Activated CD4-positive, alpha-beta T cell treated with anti-CD3 and anti-CD28 coated beads, Interleukin-2, amount 10 ng/mL, durations not matched to agents 7 days and 5 days (primary cell): ENCODE data around the gene FABP1. TPM values are rescaled to one million over a fixed set of nuclear protein-coding genes. Genes with fewer than 3 reads are reported as not detected.
A peak's percentile ranks its signal among the peaks of the same experiment; 100 is the strongest.

Experiments used
- CTCF ChIA-PET: fragments of 350-600 bp; sonication (Branson Sonifier 250); formaldehyde crosslinking; loops from one replicate; lab custom pipeline; 2021; ENCODE audit warnings: antibody characterized with exemption; lab: Charles Lee
- POLR2A ChIA-PET: fragments of 350-600 bp; sonication (Branson Sonifier 250); formaldehyde crosslinking; loops from one replicate; lab custom pipeline; 2021; ENCODE audit warnings: antibody characterized with exemption; lab: Charles Lee
- DNase-seq: peaks from one replicate; pipeline ENCODE4 v3.0.0-alpha.2; 2020
- H3K27ac Mint-ChIP-seq: one replicate; pipeline ENCODE4 v1.8.0; 2021; ENCODE audit warnings: mild to moderate bottlenecking, moderate library complexity, mixed read lengths
- H3K27me3 Mint-ChIP-seq: one replicate; pipeline ENCODE4 v1.8.0; 2021; ENCODE audit warnings: mixed read lengths
- H3K36me3 Mint-ChIP-seq: one replicate; pipeline ENCODE4 v1.8.0; 2021; ENCODE audit warnings: low read depth, mixed read lengths
- H3K4me1 Mint-ChIP-seq: one replicate; pipeline ENCODE4 v1.8.0; 2021; ENCODE audit warnings: mixed read lengths
- H3K4me3 Mint-ChIP-seq: one replicate; pipeline ENCODE4 v1.8.0; 2021; ENCODE audit warnings: mild to moderate bottlenecking, moderate library complexity, mixed read lengths
- H3K9me3 Mint-ChIP-seq: one replicate; pipeline ENCODE4 v1.8.0; 2021; ENCODE audit warnings: mixed read lengths
- total RNA-seq, 2 experiments: library from RNA; stranded (reverse); gene quantifications; one replicate each; pipeline ENCODE4 v1.2.3, GENCODE V29; 2021

The FABP1 gene
- total RNA-seq: not detected

DNA sequence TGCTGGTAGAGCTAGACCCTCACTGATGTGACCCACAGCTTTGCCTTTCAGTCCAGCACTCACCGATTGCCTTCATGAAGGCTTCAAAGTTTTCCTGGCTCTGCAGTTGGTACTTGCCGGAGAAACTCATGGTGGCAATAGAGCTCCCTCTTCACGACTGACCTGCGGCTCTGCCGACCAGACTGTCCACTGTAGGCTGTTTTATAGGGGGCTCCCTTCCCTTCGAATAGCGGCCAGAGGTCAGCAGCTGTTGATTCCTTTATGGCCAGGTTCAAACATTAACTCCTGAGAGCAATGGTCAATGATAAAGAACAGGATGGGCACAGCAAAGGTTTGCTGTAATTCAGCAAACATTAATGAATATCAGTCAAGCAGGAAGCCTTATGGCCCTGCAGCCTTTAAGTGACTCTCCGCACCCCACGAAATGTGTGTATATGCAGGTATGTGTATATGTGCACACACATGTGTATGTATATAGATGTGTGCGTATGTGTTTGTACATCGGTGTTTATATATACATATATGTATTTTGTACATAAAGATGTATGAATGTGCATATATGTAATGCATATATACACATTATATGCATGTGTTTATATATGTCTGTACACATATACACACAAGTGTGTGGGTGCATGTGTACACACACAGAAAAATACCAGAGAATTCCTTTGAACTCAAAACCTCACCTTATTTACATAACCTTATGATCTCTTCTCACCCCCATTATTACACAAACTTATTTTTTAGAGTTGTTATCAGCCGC lies at the start of gene FABP1:
TSS of gene FABP1 (minus strand) at position 175 of the 766 bp plus-strand sequence. CDS start at position 130, 45 bp downstream.
- Mint-ChIP-seq H3K27ac (no peak within 1 kb of the TSS), H3K36me3 (no peaks in the 10 kb centered on the region), H3K4me1 (no peaks in the 10 kb centered on the region), H3K9me3 (no peaks in the 10 kb centered on the region), H3K4me3 (no peak within 1 kb of the TSS), H3K27me3 (peaks cover 1% of the 10 kb centered on the region)
- no peak for DNase-seq
- POLR2A ChIA-PET: no interaction called here
- CTCF ChIA-PET: interaction anchor here (1.1 kb wide), 1 partner anchor 18 kb away, joined by 3 read pairs; no protein-coding TSS in a partner anchor

DNA sequence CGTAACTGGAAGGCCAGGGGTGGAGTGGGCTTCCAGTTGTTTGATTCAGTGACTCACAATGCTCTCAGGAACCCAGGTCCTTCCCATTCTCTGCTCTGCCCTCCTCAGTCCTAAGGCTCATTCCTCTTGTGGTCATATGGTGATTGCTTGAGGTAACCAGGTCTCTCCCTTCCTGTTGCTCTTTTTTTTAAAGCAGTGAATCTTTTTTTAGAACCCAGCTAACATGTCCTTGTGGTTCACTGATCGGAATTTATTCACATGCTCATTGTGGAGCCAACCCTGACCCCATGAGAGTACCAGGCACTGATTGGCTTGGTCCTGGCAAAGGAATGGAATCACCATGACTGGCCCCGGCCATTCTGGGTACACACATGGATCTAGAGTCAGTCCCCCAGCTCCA lies 49.7 kb upstream of the FABP1 start:
- ChIA-PET POLR2A (no interaction called here), CTCF (interaction anchor here (1.1 kb wide), 1 partner anchor 117 kb away, joined by 3 read pairs; no protein-coding TSS in a partner anchor)
- H3K9me3 Mint-ChIP-seq: no peaks in the 10 kb centered on the region
- H3K27ac Mint-ChIP-seq: no peak overlapping the region
- peaks cover 4% of the 10 kb centered on the region for H3K27me3 Mint-ChIP-seq
- no peaks in the 10 kb centered on the region for H3K36me3 Mint-ChIP-seq
- DNase-seq: no peak
- H3K4me3 Mint-ChIP-seq: no peak overlapping the region
- H3K4me1 Mint-ChIP-seq: peaks cover 11% of the 10 kb centered on the region

DNA sequence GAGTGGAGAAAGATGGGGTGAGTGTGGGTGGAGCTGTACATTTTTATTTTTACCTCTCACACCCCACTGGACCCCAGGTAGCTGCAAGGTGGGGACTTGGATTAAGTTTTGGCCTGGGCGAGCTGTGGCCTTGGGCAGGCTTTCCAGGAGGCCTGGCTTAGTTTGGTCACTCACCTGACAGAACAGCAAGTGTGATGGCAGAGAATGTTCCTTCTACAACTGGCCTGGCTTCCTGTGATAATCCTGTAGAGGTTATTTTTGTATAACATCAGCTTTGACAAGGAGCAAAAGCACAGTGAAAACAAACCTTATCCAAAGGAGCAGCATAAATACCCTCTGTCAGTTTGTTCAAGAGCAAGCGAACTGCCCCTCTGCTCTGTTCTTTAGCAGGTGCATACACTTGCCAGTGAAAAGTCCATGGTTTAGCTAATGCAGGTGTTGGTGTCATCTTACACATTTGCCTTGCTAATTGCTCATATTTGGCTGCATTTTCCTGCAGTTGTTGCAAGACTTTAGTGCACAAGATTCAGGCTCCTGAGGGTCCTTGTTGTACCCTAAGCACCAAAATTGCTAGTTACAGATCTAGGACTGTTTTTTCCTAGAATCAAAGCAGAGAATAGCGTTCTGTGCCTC lies 48.6 kb upstream of the FABP1 start:
- Mint-ChIP-seq H3K9me3 (no peaks in the 10 kb centered on the region), H3K4me3 (no peak overlapping the region), H3K27ac (no peak overlapping the region), H3K27me3 (peaks cover 9% of the 10 kb centered on the region), H3K4me1 (peaks cover 1% of the 10 kb centered on the region), H3K36me3 (no peaks in the 10 kb centered on the region)
- ChIA-PET CTCF (no interaction called here), POLR2A (no interaction called here)
- DNase-seq: no peak

DNA sequence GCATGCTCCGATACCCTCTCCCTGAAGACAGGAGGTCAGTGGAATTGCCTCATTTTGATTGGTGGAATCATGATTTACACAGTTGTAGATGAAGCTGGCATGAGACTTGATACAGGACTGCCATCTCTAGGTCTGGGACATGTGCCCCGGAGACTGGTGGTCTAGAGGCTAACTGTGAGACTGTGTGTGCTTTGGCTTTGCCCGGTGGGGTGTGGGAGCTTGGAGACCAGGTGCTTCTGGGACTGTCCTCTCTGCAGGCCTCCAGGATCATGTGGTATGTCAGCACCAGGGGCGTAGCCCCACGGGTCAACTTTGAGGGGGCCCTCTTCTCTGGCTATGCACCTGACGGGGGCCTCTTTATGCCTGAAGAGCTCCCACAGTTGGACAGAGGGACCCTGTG lies 45.0 kb upstream of the FABP1 start:
- DNase-seq: no peak
- H3K27ac Mint-ChIP-seq: no peak overlapping the region
- POLR2A ChIA-PET: no interaction called here
- peaks cover 18% of the 10 kb centered on the region for H3K27me3 Mint-ChIP-seq
- CTCF ChIA-PET: no interaction called here
- no peak overlapping the region for H3K4me3 Mint-ChIP-seq
- H3K4me1 Mint-ChIP-seq: no peaks in the 10 kb centered on the region
- no peaks in the 10 kb centered on the region for H3K9me3 Mint-ChIP-seq
- no peaks in the 10 kb centered on the region for H3K36me3 Mint-ChIP-seq

DNA sequence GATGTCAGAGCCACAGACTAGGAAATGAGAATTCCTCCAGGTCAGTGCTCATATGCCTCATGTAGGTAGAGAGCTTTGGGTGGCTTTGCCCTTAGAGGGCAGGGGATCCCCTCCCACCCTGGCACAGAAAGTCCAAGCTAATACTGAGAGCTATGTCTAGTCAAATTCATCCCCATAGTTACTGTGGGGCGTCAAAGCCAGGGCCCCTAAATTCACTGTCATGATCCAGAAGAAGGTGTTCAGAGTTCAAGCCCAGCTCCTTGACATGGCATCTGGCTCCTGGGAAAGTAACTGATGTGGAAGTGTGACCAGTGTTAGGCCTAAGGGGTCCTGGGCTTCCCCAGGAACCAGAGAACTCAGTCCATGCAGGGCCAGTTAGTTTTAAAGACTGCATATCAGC lies 44.1 kb upstream of the FABP1 start:
- Mint-ChIP-seq H3K4me1 (no peaks in the 10 kb centered on the region), H3K9me3 (no peaks in the 10 kb centered on the region), H3K27me3 (peaks cover 15% of the 10 kb centered on the region), H3K4me3 (no peak overlapping the region), H3K27ac (no peak overlapping the region), H3K36me3 (no peaks in the 10 kb centered on the region)
- ChIA-PET POLR2A (interaction anchor here (0.6 kb wide), 1 partner anchor 41 kb away, joined by 6 read pairs; no protein-coding TSS in a partner anchor), CTCF (no interaction called here)
- no peak for DNase-seq

DNA sequence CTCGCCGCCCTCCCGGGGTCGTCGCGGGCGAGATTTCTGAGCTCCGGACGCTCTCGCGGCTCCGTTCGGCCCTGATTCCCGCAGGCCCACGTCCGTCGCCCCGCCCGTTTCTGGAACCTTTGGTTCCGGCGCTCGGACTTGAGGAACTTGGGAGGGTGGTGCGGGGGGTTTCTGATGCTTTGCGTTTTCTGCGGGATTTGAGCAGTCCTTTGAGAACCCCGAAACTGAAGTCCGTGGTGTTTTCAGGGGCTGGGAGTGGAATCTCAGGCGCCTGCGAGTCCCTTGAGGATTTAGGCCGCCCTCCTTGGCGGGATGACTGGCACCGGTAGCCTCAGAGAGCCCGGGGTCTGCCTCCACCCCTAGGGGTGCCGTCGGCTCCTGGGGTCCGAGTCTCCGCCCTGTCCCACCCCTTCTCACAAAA lies 42.6 kb upstream of the FABP1 start:
- CTCF ChIA-PET: no interaction called here
- H3K4me1 Mint-ChIP-seq: no peaks in the 10 kb centered on the region
- peak overlapping the region; percentile 58 for H3K4me3 Mint-ChIP-seq
- POLR2A ChIA-PET: no interaction called here
- peak overlapping the region; percentile 25 for H3K27ac Mint-ChIP-seq
- H3K27me3 Mint-ChIP-seq: peaks cover 14% of the 10 kb centered on the region
- H3K9me3 Mint-ChIP-seq: no peaks in the 10 kb centered on the region
- no peaks in the 10 kb centered on the region for H3K36me3 Mint-ChIP-seq
- no peak for DNase-seq

DNA sequence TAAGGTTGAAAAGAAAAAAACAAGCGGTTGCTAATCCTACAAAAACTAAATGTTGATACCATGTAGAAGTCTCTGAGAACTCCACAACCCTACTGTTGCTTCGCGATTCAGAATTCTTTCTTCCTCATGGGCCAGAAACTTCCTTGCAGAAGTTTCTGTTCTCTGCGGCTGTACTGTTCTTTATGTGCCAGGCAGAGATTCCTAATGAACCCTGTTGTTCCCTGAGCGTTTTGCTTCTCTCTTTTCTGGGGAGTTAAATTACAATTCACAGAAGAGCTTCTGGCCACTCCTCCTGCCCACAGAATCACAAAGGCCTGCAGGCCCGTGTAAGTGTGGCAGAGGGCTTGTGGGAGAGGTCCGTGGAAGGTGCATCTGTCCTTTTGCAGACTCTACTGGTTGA lies 40.5 kb upstream of the FABP1 start:
- Mint-ChIP-seq H3K27ac (no peak overlapping the region), H3K36me3 (no peaks in the 10 kb centered on the region), H3K27me3 (peaks cover 15% of the 10 kb centered on the region), H3K9me3 (no peaks in the 10 kb centered on the region), H3K4me1 (no peaks in the 10 kb centered on the region), H3K4me3 (no peak overlapping the region)
- ChIA-PET POLR2A (no interaction called here), CTCF (interaction anchor here (1.1 kb wide), 1 partner anchor 26 kb away, joined by 3 read pairs; no protein-coding TSS in a partner anchor)
- DNase-seq: no peak

DNA sequence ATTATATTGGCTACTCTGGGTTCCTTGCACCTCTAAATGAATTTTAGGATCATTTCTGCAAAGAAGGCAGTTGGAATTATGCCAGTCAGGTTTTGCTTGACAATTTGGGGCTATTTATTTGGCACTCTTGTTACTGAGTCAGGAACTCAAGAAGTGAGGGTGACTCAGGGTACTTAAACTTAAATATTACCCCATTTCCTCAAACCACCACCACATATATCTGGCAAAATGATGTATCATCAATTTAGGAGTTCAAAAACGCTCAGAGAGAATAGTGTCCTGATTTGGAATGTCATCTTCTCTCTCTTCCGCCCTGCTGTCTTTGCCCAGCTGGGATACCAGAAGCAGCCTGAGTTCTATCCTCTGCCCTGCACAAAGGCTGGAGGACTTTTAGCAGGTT lies 39.9 kb upstream of the FABP1 start:
- DNase-seq: no peak
- Mint-ChIP-seq H3K4me1 (no peaks in the 10 kb centered on the region), H3K36me3 (no peaks in the 10 kb centered on the region), H3K27me3 (peaks cover 15% of the 10 kb centered on the region), H3K9me3 (no peaks in the 10 kb centered on the region), H3K27ac (no peak overlapping the region), H3K4me3 (no peak overlapping the region)
- ChIA-PET POLR2A (no interaction called here), CTCF (interaction anchor here (1.1 kb wide), 1 partner anchor 27 kb away, joined by 3 read pairs; no protein-coding TSS in a partner anchor)

DNA sequence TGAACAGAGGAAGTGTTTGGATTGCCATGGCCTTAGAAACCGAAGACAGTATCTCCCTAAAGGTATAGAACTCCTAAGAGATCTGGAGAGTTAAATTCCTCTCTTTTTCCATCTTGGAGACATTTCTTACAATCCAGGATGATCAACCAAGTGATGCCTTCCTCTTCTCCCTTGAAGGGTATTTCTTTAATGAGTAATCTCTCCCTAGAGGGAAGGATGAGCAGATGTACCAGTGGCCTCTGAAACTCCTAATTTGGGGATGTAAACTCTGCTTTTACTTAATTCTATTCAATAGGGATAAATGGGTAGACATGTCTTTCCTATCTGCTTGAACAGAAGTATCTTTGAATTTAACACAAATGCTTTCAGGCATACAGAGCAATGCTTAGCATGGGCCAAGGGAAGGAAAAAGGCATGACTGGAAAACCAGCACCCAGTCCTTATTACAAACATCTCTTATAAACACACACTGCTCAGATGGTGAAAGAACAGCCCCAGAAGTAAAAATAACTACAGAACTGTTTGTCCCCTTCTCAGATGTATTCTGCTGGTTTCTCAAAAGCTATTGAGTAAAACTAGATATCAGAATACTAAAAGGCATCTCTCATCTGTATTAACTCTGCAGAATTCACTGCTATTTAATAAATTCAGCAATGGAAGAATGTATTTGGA lies 37.6 kb upstream of the FABP1 start:
- POLR2A ChIA-PET: no interaction called here
- no peak overlapping the region for H3K27ac Mint-ChIP-seq

DNA sequence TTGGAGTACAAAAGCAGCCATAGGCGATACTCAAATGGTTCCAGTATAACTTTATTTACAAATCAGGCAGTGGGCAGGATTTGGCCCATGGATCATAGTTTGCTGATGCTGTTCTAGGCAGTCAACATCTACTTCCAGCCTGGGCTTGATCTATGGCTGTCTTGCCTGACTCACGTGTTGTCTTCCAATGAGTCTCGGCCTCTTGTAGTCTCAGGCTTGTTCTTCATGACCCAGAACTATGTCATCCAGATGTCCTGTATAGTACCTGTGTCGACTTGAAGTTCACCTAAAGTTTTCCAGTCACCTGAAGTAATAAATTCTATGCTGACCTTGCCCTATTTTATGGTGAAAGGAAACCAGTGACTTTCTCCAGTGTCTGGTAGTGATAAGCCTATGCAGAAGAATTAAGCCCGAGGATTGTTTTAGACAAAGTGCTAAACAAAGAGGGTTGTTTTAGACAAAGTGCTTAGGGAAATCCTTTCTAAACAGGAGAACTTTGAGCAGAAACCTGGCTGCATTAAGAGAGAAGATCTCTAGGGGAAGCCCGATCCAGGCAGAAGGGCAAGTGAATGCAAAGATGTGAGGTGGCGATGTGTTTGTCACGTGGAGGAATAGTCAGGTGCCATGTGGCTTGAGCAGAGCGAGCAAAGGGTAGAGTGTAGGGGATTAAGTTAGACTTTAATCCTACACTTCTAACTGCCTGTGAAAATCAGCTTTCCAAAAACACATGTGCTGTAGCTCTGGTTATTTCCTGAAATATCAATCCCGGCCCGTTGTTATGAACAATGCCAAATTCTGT lies 33.8 kb upstream of the FABP1 start:
- Mint-ChIP-seq H3K27me3 (peaks cover 4% of the 10 kb centered on the region), H3K27ac (no peak overlapping the region), H3K9me3 (no peaks in the 10 kb centered on the region), H3K4me1 (no peaks in the 10 kb centered on the region), H3K36me3 (no peaks in the 10 kb centered on the region), H3K4me3 (no peak overlapping the region)
- ChIA-PET POLR2A (no interaction called here), CTCF (no interaction called here)
- no peak for DNase-seq

More for the DNA sequence above, 37.6 kb upstream of the FABP1 start:
- no peak for DNase-seq
- Mint-ChIP-seq H3K27me3 (peaks cover 5% of the 10 kb centered on the region), H3K36me3 (no peaks in the 10 kb centered on the region), H3K9me3 (no peaks in the 10 kb centered on the region), H3K4me3 (no peak overlapping the region), H3K4me1 (no peaks in the 10 kb centered on the region)
- CTCF ChIA-PET: no interaction called here

DNA sequence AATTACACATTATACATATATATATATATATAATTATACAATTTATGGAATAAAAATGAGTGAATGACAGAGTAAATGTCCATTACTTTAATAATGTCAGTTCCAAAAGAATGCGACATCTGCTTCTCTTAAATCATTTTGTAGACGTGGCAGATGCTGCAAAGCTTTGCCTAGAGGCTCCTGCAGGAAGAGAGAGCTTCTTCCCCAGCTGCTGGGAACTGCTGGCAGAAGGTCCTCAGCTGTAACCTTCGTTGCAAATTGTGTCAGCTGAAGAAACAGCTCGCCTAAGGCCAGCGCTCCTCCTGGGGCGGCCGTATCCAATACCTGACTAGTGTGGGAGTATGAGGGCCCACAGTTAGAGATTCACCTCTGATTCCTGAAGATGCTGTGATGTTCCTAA lies 32.7 kb upstream of the FABP1 start:
- no peaks in the 10 kb centered on the region for H3K36me3 Mint-ChIP-seq
- H3K9me3 Mint-ChIP-seq: no peaks in the 10 kb centered on the region
- no peak overlapping the region for H3K27ac Mint-ChIP-seq
- no peaks in the 10 kb centered on the region for H3K4me1 Mint-ChIP-seq
- peaks cover 4% of the 10 kb centered on the region for H3K27me3 Mint-ChIP-seq
- CTCF ChIA-PET: interaction anchor here (0.7 to 2.4 kb wide), 3 partner anchors 12 to 99 kb away, joined by 3 to 17 read pairs (median 3); no protein-coding TSS in a partner anchor
- H3K4me3 Mint-ChIP-seq: no peak overlapping the region
- POLR2A ChIA-PET: no interaction called here
- no peak for DNase-seq

DNA sequence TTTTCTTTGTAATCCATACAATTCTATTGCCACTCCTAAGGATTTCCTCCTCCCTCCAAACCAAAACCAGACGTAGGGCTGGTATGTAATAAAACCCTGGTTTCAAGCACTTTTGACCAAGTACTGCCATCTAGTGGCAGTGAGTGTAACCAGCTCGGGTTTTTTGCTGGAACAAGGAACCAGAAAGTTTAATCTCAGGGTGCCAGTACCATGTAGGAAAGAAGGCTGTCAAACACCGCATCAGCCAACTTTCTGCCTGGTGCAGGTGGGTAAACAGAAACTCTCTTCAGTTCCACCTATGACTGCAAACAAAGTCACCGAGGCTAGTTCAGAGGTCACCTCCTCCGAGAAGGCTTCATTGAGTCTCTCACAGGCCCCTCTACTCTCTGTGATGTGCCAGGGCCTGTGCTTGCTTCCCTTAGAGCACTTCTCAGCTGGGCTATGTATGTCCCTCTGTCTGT lies 32.1 kb upstream of the FABP1 start:
- CTCF ChIA-PET: interaction anchor here (0.7 to 2.4 kb wide), 3 partner anchors 11 to 99 kb away, joined by 3 to 17 read pairs (median 3); no protein-coding TSS in a partner anchor
- no peaks in the 10 kb centered on the region for H3K36me3 Mint-ChIP-seq
- H3K4me1 Mint-ChIP-seq: no peaks in the 10 kb centered on the region
- no peaks in the 10 kb centered on the region for H3K9me3 Mint-ChIP-seq
- no peak overlapping the region for H3K27ac Mint-ChIP-seq
- DNase-seq: peak; percentile 73
- peaks cover 4% of the 10 kb centered on the region for H3K27me3 Mint-ChIP-seq
- POLR2A ChIA-PET: interaction anchor here (0.6 kb wide), 1 partner anchor 1654 kb away, joined by 3 read pairs; no protein-coding TSS in a partner anchor
- H3K4me3 Mint-ChIP-seq: no peak overlapping the region
